Thyroid gland (tissue), 4 donors: ENCODE results near the gene MVB12B.

Experiments used
- CTCF ChIP-seq, 6 experiments: fragments of 200-600 bp in 3 of 6; fragments of 450-650 bp in 3 of 6; sonication (generic) in 3 of 6; IDR thresholded peaks; one replicate each; pipeline ENCODE4 v1.5.1; 2016 to 2019; ENCODE audit warnings: antibody characterized with exemption in 6 of 6, mild to moderate bottlenecking in 2 of 6, inconsistent platforms in 1 of 6, moderate library complexity in 1 of 6
- POLR2A ChIP-seq, 2 donors: fragments of 450-650 bp; IDR thresholded peaks; one replicate each; pipeline ENCODE4 v1.6.1; 2017; ENCODE audit warnings: antibody characterized with exemption in 2 of 2, mild to moderate bottlenecking in 2 of 2, moderate library complexity in 1 of 2

- TF ChIP-seq CTCF (IDR thresholded peaks at IDR 0.05) (no peak), POLR2A (IDR thresholded peaks at IDR 0.05) (no peak)
Observed at GRCh38 chr9:126384926-126385325, 58.3 kb downstream of the MVB12B start.
